Right renal pelvis (tissue), 4 donors: ENCODE measurements around the gene MRPS31. TPM values are rescaled to one million over a fixed set of nuclear protein-coding genes. Genes with fewer than 3 reads are reported as not detected.

Experiments used
- polyA plus RNA-seq, 4 donors: library from polyadenylated mRNA; unstranded; fragments of 120-200 nt; gene quantifications; one replicate each; pipeline ENCODE4 v1.2.1, GENCODE V29; 2013; ENCODE audit not compliant: insufficient read length in 4 of 4

Gene MRPS31
- polyA plus RNA-seq, 4 donors, result 43.4 to 50.0 (median 47.8) TPM

Other genes with a start within 250 kb of the MRPS31 start
- 10 to 100 TPM; 15.4 to 17.7 (median 17.1) TPM for gene FOXO1, start 104.5 kb downstream of the MRPS31 start, polyA plus RNA-seq
- gene SLC25A15, start 18.4 kb upstream of the MRPS31 start, polyA plus RNA-seq, result 10 to 100 TPM; 16.1 to 18.8 (median 16.4) TPM
- gene ELF1, start 248.1 kb upstream of the MRPS31 start, polyA plus RNA-seq, result 10 to 100 TPM; 48.2 to 58.5 (median 53.3) TPM